Suprapubic skin (tissue), 4 donors: ENCODE measurements around the gene RTL10. TPM values are rescaled to one million over a fixed set of nuclear protein-coding genes. Genes with fewer than 3 reads are reported as not detected.

Source experiments
- DNase-seq, 2 donors: peaks; one replicate each; pipeline ENCODE4 v3.0.0-alpha.2; 2019; ENCODE audit warnings: low spot score in 2 of 2
- H3K27ac ChIP-seq: fragments of 200-600 bp; sonication (generic); one replicate; pipeline ENCODE4 v1.5.1; 2019
- H3K27me3 ChIP-seq: fragments of 200-600 bp; sonication (generic); one replicate; pipeline ENCODE4 v1.5.1; 2019
- H3K36me3 ChIP-seq: fragments of 200-600 bp; sonication (generic); one replicate; pipeline ENCODE4 v1.5.1; 2019
- H3K4me1 ChIP-seq: fragments of 200-600 bp; sonication (generic); one replicate; pipeline ENCODE4 v1.5.1; 2019
- H3K4me3 ChIP-seq: fragments of 200-600 bp; sonication (generic); one replicate; pipeline ENCODE4 v1.5.1; 2019; ENCODE audit warnings: mild to moderate bottlenecking
- H3K9me3 ChIP-seq: fragments of 200-600 bp; sonication (generic); one replicate; pipeline ENCODE4 v1.5.1; 2019
- CTCF ChIP-seq, 2 donors: fragments of 200-600 bp in 1 of 2; fragments of 450-650 bp in 1 of 2; sonication (generic) in 1 of 2; IDR thresholded peaks; one replicate each; pipeline ENCODE4 v1.5.1; 2016 to 2019; ENCODE audit warnings: antibody characterized with exemption in 2 of 2, mild to moderate bottlenecking in 1 of 2, moderate library complexity in 1 of 2
- EP300 ChIP-seq: sonication (generic); formaldehyde crosslinking; IDR thresholded peaks from one replicate; pipeline ENCODE4 v1.6.1; 2017; ENCODE audit warnings: antibody characterized with exemption
- POLR2A ChIP-seq, 2 donors: fragments of 450-650 bp; IDR thresholded peaks; one replicate each; pipeline ENCODE4 v1.6.1; 2017; ENCODE audit warnings: antibody characterized with exemption in 2 of 2, mild to moderate bottlenecking in 2 of 2, moderate library complexity in 2 of 2
- POLR2AphosphoS5 ChIP-seq, 3 donors: sonication (generic); formaldehyde crosslinking; IDR thresholded peaks; one replicate each; pipeline ENCODE4 v1.6.1; 2017; ENCODE audit warnings: antibody characterized with exemption in 3 of 3
- WGBS: methylation state at CpG from one replicate; pipeline ENCODE4 v1.1.5; 2018; 5-methylcytosine and 5-hydroxymethylcytosine counted together
- total RNA-seq, 4 donors: library from RNA; depleted of rRNA; stranded (reverse); fragments of >200 nt; gene quantifications; one replicate each; pipeline ENCODE4 v1.1.0, GENCODE V29; 2016

Gene RTL10
- total RNA-seq, 4 donors from 2014 or later, result 21.8 to 46.2 (median 32.4) TPM

DNA sequence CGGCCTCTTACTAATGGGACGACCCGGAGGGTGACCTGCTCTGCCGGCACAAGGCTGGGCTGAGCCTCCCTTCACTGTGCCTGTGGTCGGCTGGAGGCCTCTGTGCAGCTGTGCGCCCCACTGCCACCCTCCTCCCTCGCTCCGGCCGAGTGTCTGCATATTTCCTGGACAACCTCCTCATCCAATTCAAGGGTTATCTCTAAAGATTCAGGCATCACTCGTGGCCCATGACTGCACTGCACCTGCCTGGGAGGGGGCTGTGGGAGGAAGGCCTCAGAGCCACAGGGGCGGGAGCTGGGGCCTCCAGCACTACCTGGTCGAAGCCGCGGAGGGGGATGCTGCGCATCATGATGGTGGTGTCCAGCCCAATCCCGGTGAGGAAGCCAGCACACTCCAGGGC lies 43.1 kb upstream of the RTL10 start:
- peaks cover 3% of the 10 kb centered on the region for H3K4me1 ChIP-seq
- peaks cover 41% of the 10 kb centered on the region for H3K36me3 ChIP-seq
- H3K9me3 ChIP-seq, result no peaks in the 10 kb centered on the region
- 93% methylated on average over 3 of the region's 16 CpGs for WGBS
- DNase-seq, result no peak
- H3K27ac ChIP-seq, result no peak overlapping the region
- H3K4me3 ChIP-seq, result no peak overlapping the region
- no peaks in the 10 kb centered on the region for H3K27me3 ChIP-seq
- TF ChIP-seq POLR2A (IDR thresholded peaks at IDR 0.05) (no peak), POLR2AphosphoS5 (IDR thresholded peaks at IDR 0.05) (no peak), CTCF (IDR thresholded peaks at IDR 0.05) (no peak), EP300 (no peak)

DNA sequence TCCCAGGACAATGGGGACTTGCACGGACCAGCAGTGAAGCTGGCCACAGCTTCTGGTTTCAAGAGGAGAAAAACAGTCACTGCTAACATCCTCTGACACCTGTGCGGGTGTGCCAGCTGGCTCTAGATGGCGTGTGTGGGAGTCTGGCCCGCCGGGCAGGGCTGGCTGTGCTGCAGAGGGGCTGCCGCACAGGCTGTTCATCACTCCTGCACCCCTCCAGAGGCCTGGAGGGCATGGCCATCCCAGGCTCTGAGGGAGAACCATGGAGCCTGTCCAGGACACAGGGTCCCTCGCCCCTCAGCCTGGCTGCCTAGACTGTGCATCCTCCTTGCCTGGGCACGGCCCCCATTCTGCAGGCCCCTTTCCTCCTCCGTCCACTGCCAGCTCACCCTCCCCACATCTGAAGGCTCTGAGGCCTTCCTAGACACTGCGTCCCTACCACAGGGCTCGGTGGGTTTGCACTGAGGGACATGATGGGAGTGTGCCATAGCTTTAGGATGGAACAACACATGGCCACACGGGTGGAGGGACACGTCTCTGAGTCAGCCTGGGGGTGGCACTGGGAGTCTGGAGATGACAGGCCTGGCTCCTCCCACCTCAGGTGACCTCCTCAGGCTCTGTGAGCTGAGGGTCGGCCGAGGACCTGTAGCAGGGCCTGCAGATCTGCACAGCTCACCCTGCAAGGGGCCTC lies 42.1 kb upstream of the RTL10 start:
- peaks cover 41% of the 10 kb centered on the region for H3K36me3 ChIP-seq
- no peak for TF ChIP-seq POLR2A (IDR thresholded peaks at IDR 0.05)
- no peak for TF ChIP-seq CTCF (IDR thresholded peaks at IDR 0.05)
- no peak for TF ChIP-seq EP300
- no peak for TF ChIP-seq POLR2AphosphoS5 (IDR thresholded peaks at IDR 0.05)
- H3K4me1 ChIP-seq, result peaks cover 9% of the 10 kb centered on the region
- no peak overlapping the region for H3K27ac ChIP-seq
- WGBS, result 74% methylated on average over 9 of the region's 15 CpGs
- no peaks in the 10 kb centered on the region for H3K27me3 ChIP-seq
- no peak overlapping the region for H3K4me3 ChIP-seq
- DNase-seq, result no peak
- H3K9me3 ChIP-seq, result no peaks in the 10 kb centered on the region

DNA sequence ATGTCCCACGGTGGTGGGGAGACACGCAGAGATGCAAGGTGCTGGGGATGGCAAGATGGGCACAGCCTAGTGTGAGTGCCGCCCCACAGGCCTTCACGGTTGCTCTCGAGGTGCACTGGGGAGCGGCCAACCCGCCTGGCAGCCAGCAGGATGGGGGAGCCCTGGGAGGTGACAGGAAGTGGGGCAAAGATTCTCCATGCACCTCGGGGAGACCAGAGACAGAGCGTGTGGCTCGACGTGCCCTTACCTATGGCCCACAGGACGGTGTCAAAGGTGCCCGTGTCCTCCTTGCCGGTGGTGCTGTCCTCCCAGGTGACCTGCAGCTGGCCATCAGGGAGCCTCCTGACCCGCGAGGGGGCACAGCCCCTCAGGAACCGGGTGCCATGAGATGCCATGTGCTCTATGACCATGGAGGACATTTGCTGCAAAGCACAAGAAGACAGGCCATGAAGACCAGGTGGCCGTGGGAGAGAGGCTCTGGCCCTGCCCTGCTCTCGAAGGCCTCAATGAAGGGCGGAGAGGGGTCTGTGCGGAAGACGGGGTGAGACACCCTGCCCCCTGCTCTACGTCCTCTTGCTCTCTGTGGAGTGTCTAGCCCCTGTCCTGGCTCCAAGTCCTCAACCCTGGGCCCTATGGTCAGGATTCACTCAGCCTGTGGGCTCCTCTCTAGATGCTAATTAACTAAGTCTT lies 40.6 kb upstream of the RTL10 start:
- 91% methylated on average over 8 of the region's 23 CpGs for WGBS
- Histone ChIP-seq H3K27me3 (no peaks in the 10 kb centered on the region), H3K36me3 (peaks cover 41% of the 10 kb centered on the region), H3K9me3 (no peaks in the 10 kb centered on the region), H3K4me3 (no peak overlapping the region), H3K4me1 (peaks cover 24% of the 10 kb centered on the region), H3K27ac (no peak overlapping the region)
- TF ChIP-seq POLR2A (IDR thresholded peaks at IDR 0.05) (no peak), EP300 (no peak), CTCF (IDR thresholded peaks at IDR 0.05) (no peak), POLR2AphosphoS5 (IDR thresholded peaks at IDR 0.05) (no peak)
- no peak for DNase-seq

- DNase-seq, result no peak
- Histone ChIP-seq H3K27me3 (no peaks in the 10 kb centered on the region), H3K9me3 (no peaks in the 10 kb centered on the region), H3K4me1 (peaks cover 33% of the 10 kb centered on the region), H3K27ac (no peak overlapping the region), H3K36me3 (peaks cover 33% of the 10 kb centered on the region), H3K4me3 (no peak overlapping the region)
- 98% methylated on average over 9 of the region's 15 CpGs for WGBS
- TF ChIP-seq CTCF (IDR thresholded peaks at IDR 0.05) (no peak), POLR2A (IDR thresholded peaks at IDR 0.05) (no peak), EP300 (no peak), POLR2AphosphoS5 (IDR thresholded peaks at IDR 0.05) (no peak)
Observed at GRCh38 chr22:19893363-19893762, 38.7 kb upstream of the RTL10 start.

- Histone ChIP-seq H3K9me3 (no peaks in the 10 kb centered on the region), H3K4me3 (no peak overlapping the region), H3K4me1 (peaks cover 37% of the 10 kb centered on the region), H3K27me3 (no peaks in the 10 kb centered on the region), H3K36me3 (peaks cover 29% of the 10 kb centered on the region), H3K27ac (no peak overlapping the region)
- 79% methylated on average over 11 of the region's 13 CpGs for WGBS
- DNase-seq, result no peak
- TF ChIP-seq CTCF (IDR thresholded peaks at IDR 0.05) (no peak), POLR2AphosphoS5 (IDR thresholded peaks at IDR 0.05) (no peak), EP300 (no peak), POLR2A (IDR thresholded peaks at IDR 0.05) (no peak)
Observed at GRCh38 chr22:19892925-19893324, 38.3 kb upstream of the RTL10 start.
